GM12878 (cell line): ENCODE data around the gene MEP1B. TPM values are rescaled to one million over a fixed set of nuclear protein-coding genes. Genes with fewer than 3 reads are reported as not detected.

ENCODE experiments used
- BRCA1 ChIP-seq: IDR thresholded peaks from 2 replicates; pipeline ENCODE4 v1.6.1; 2011; ENCODE audit warnings: low read depth, low read length, improper control_type of control experiment
- EGR1 ChIP-seq, 2 experiments: IDR thresholded peaks; 1 replicate in 1 of 2; 2 replicates in 1 of 2; pipeline ENCODE4 v1.6.1; 2011 to 2012; ENCODE audit warnings: low read depth in 2 of 2, low read length in 2 of 2, borderline replicate concordance in 1 of 2, mild to moderate bottlenecking in 1 of 2, moderate library complexity in 1 of 2
- FOXM1 ChIP-seq: IDR thresholded peaks from 2 replicates; pipeline ENCODE4 v1.6.1; 2012; ENCODE audit warnings: low read depth, mild to moderate bottlenecking, inconsistent platforms, low read length, moderate library complexity
- MAX ChIP-seq: IDR thresholded peaks from 2 replicates; pipeline ENCODE4 v1.6.1; 2012; ENCODE audit warnings: low read depth, low read length, improper control_type of control experiment
- NFXL1 ChIP-seq: fragments of 450-650 bp; IDR thresholded peaks from 2 replicates; pipeline ENCODE4 v1.6.1; 2017; ENCODE audit warnings: antibody characterized with exemption, mild to moderate bottlenecking, borderline replicate concordance
- PKNOX1 ChIP-seq: fragments of 450-650 bp; IDR thresholded peaks from 2 replicates; pipeline ENCODE4 v1.6.1; 2016; ENCODE audit warnings: mild to moderate bottlenecking
- REST ChIP-seq: IDR thresholded peaks from 2 replicates; pipeline ENCODE4 v1.6.1; 2012; ENCODE audit warnings: mild to moderate bottlenecking, low read depth, low read length
- SUPT20H ChIP-seq: IDR thresholded peaks from 2 replicates; pipeline ENCODE4 v1.6.1; 2011; ENCODE audit warnings: low read depth, mild to moderate bottlenecking, low read length, moderate library complexity, borderline replicate concordance; ENCODE audit not compliant: control insufficient read depth
- TAF1 ChIP-seq: IDR thresholded peaks from 2 replicates; pipeline ENCODE4 v1.6.1; 2011; ENCODE audit warnings: mild to moderate bottlenecking, low read depth, low read length, borderline replicate concordance
- polyA plus RNA-seq, 11 experiments: library from polyadenylated mRNA; depleted of rRNA in 4 of 11; unstranded in 6 of 11; stranded (reverse) in 5 of 11; fragments of >200 nt; fragmentation: Nextera tagmentation in 4 of 11; fragmentation: Illumina TruSeq in 1 of 11; extraction: Ambion mirVana in 4 of 11; extraction: Trizol in 1 of 11; gene quantifications; 1 replicate in 1 of 11; 2 replicates in 10 of 11; pipeline versions ENCODE4 v1.2.1 to v1.2.3, GENCODE V29; 2011 to 2016; ENCODE audit warnings: inconsistent platforms in 2 of 11, missing spikeins in 2 of 11, low read depth in 1 of 11
- total RNA-seq, 4 experiments: library from RNA; depleted of rRNA in 3 of 4; stranded (reverse); fragments of >200 nt in 3 of 4; fragmentation: Illumina TruSeq in 1 of 4; extraction: Trizol in 1 of 4; gene quantifications; 2 replicates each; pipeline versions ENCODE4 v1.2.1 to v1.2.3, GENCODE V29; 2013 to 2021

MEP1B gene
- total and polyA plus RNA-seq, 10 of the 15 experiments (the other 5 are each of a cell fraction or from before 2014, with no cell fraction given), result 0.04 to 0.05 TPM; not detected in 8

GRCh38 chr18:32257084-32257785, 67.4 kb downstream of the MEP1B start (continued):
- TF ChIP-seq REST (no peak), TAF1 (no peak), BRCA1 (no peak), MAX (no peak), NFXL1 (no peak), SUPT20H (no peak), FOXM1 (no peak), EGR1 (IDR thresholded peaks at IDR 0.05; ENCODE audit: borderline replicate concordance in 1 of 2, low read depth in 2 of 2, low read length in 2 of 2) (no peak), PKNOX1 (no peak)
